Prostate gland (tissue), 2 donors: ENCODE measurements around the gene GRIK3. TPM values are rescaled to one million over a fixed set of nuclear protein-coding genes. Genes with fewer than 3 reads are reported as not detected.

Experiments used
- DNase-seq: peaks from one replicate; pipeline ENCODE4 v3.0.0-alpha.2; 2019; ENCODE audit warnings: low spot score
- H3K27ac ChIP-seq, 2 donors: fragments of 200-600 bp; sonication (generic); 2 replicates each; pipeline ENCODE4 v1.5.1; 2017 to 2019
- H3K27me3 ChIP-seq: fragments of 200-600 bp; sonication (generic); replicated peaks from 2 replicates; pipeline ENCODE4 v1.5.1; 2019; ENCODE audit not compliant: insufficient read depth
- H3K36me3 ChIP-seq, 2 donors: fragments of 200-600 bp; sonication (generic); 1 replicate in 1 of 2; 2 replicates in 1 of 2; pipeline versions ENCODE4 v1.5.1 to v1.8.1; 2017 to 2019
- H3K4me1 ChIP-seq: fragments of 200-600 bp; sonication (generic); replicated peaks from 2 replicates; pipeline ENCODE4 v1.5.1; 2019
- H3K4me3 ChIP-seq, 2 donors: fragments of 200-600 bp; sonication (generic); 2 replicates each; pipeline ENCODE4 v1.5.1; 2017 to 2019
- H3K9me3 ChIP-seq: fragments of 200-600 bp; sonication (generic); 2 replicates; pipeline ENCODE4 v1.5.1; 2017
- POLR2A ChIP-seq: fragments of 450-650 bp; IDR thresholded peaks from one replicate; pipeline ENCODE4 v1.6.1; 2016; ENCODE audit warnings: antibody characterized with exemption, mild to moderate bottlenecking
- POLR2AphosphoS5 ChIP-seq: sonication (generic); formaldehyde crosslinking; IDR thresholded peaks from one replicate; pipeline ENCODE4 v1.6.1; 2017; ENCODE audit warnings: antibody characterized with exemption
- WGBS: methylation state at CpG from one replicate; pipeline ENCODE4 v1.1.5; 2018; 5-methylcytosine and 5-hydroxymethylcytosine counted together
- intact Hi-C: fragments of 100-400 bp; cut with DNase I; formaldehyde crosslinking; loops from one replicate; pipeline ENCODE4 v1.14.2; 2022
- total RNA-seq, 2 donors: library from RNA; depleted of rRNA; stranded (reverse); fragments of >200 nt; gene quantifications; one replicate each; pipeline ENCODE4 v1.1.0, GENCODE V29; 2016
- TF ChIP-seq, protein P1 (sequence below), 4 experiments: fragments of 200-600 bp in 2 of 4; fragments of 450-650 bp in 2 of 4; sonication (generic) in 2 of 4; IDR thresholded peaks; 1 replicate in 3 of 4; 2 replicates in 1 of 4; pipeline ENCODE4 v1.5.1; 2016 to 2019; ENCODE audit warnings: antibody characterized with exemption in 4 of 4, mild to moderate bottlenecking in 2 of 4, moderate library complexity in 2 of 4

GRIK3 gene
- total RNA-seq, 2 donors from 2014 or later = 0.36 to 5.9 TPM

DNA sequence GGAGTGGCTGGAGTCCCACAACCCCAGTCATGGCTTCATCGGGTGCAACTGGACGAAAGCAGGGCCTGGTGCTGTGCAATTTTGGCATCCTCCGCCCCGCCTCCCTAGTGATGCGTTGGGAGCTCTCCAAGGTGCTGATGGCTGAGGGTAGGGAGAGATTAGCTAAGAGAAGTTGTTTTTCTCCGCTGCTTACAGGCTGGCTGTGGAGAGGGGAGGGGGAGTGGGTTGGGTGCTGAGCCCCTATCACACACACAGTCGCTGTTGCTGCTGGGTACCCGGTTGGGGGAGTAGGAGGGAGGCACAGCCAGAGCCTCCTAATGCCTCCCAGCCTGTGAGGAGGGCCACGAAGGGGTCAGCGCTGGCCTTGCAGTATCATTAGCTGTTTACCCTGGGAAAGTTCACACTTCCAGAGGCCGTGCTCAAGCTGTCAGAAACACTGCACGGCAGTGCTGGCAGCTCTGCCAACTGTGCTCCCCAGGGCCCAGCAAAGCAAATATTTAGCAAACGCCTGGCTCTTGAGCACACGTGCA, 110.0 kb downstream of the GRIK3 start:
- DNase-seq = peak; percentile 8
- H3K9me3 ChIP-seq = no peaks in the 10 kb centered on the region
- WGBS = 6% methylated on average over 14 of the region's 14 CpGs

DNA sequence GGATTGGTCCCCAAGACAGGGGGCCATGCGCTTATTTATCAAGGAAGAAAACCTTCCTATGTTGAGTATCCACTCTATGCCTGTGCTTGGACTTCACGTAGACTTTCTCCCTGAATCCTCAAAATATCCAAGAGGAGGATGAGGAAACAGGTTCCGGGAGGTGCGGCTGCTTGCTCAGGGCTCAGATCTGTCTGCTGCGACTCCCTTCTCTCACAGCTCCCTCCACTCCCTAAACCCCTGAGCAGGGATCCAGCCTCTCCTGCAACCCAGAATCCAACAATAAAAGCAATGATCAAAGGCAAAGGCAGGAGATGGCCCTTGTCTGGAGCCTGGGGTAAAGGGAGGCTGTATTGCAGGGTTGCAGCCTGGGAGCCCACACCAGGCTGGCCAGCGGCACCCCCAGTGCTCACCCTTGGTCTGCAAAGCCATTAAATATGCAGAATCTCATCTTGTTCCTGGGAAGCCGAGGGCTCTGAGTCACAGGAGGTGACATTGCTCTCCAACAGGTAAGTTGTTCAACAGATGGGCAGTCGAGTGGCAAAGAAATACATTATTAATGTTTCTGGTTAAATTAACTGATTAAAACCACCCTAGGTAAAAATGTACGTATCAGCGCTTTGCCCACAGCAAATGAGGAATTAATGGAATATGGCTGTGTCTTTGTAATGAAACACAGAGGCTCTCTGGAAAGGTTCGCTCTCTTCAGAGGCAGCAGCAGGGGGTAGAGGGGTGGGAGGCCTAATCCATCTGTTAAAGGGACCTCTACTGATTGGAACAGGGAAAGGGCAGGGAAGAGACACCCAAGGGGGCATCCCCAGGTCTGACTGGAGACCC, 111.5 kb downstream of the GRIK3 start:
- no peaks in the 10 kb centered on the region for H3K36me3 ChIP-seq
- H3K27me3 ChIP-seq = peaks cover 3% of the 10 kb centered on the region
- H3K27ac ChIP-seq = no peak overlapping the region
- no peak overlapping the region for H3K4me3 ChIP-seq
- intact Hi-C loops = no loop called here
- 42% methylated on average over 11 of the region's 11 CpGs for WGBS
- no peaks in the 10 kb centered on the region for H3K9me3 ChIP-seq
- DNase-seq = no peak
- TF ChIP-seq, protein P1, sequence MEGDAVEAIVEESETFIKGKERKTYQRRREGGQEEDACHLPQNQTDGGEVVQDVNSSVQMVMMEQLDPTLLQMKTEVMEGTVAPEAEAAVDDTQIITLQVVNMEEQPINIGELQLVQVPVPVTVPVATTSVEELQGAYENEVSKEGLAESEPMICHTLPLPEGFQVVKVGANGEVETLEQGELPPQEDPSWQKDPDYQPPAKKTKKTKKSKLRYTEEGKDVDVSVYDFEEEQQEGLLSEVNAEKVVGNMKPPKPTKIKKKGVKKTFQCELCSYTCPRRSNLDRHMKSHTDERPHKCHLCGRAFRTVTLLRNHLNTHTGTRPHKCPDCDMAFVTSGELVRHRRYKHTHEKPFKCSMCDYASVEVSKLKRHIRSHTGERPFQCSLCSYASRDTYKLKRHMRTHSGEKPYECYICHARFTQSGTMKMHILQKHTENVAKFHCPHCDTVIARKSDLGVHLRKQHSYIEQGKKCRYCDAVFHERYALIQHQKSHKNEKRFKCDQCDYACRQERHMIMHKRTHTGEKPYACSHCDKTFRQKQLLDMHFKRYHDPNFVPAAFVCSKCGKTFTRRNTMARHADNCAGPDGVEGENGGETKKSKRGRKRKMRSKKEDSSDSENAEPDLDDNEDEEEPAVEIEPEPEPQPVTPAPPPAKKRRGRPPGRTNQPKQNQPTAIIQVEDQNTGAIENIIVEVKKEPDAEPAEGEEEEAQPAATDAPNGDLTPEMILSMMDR (IDR thresholded peaks at IDR 0.05) = no peak
- H3K4me1 ChIP-seq = no peaks in the 10 kb centered on the region

More for the DNA sequence above, 110.0 kb downstream of the GRIK3 start:
- intact Hi-C loops = no loop called here
- Histone ChIP-seq H3K36me3 (no peaks in the 10 kb centered on the region), H3K27ac (no peak overlapping the region), H3K4me3 (no peak overlapping the region), H3K4me1 (no peaks in the 10 kb centered on the region), H3K27me3 (peaks cover 3% of the 10 kb centered on the region)
- TF ChIP-seq, protein P1 (IDR thresholded peaks at IDR 0.05) = no peak
- no peak for TF ChIP-seq POLR2A
- TF ChIP-seq POLR2AphosphoS5 = no peak

DNA sequence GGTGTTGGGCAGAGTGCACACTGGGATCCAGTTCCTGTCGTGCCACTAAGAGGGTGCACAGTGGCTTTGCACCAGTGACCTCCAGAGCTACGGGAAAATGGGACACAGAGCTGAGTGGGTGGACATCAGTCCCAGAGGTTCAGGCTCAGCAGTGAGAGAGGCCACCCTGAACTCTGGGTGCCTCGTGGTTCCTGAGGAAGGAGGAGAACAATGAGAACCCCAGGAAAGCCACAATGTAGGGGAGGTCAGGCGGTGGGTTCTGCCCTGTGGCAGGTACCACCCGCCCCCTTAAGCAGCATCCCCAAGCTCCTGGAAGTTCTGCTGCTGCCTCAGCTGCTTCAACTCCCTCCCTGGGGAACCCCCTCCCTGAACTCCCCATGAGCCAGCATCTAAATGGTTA, 112.2 kb downstream of the GRIK3 start:
- 55% methylated on average over 5 of the region's 5 CpGs for WGBS
- intact Hi-C loops = no loop called here
- no peak for TF ChIP-seq POLR2A
- TF ChIP-seq, protein P1 (IDR thresholded peaks at IDR 0.05) = no peak
- no peak for TF ChIP-seq POLR2AphosphoS5

DNA sequence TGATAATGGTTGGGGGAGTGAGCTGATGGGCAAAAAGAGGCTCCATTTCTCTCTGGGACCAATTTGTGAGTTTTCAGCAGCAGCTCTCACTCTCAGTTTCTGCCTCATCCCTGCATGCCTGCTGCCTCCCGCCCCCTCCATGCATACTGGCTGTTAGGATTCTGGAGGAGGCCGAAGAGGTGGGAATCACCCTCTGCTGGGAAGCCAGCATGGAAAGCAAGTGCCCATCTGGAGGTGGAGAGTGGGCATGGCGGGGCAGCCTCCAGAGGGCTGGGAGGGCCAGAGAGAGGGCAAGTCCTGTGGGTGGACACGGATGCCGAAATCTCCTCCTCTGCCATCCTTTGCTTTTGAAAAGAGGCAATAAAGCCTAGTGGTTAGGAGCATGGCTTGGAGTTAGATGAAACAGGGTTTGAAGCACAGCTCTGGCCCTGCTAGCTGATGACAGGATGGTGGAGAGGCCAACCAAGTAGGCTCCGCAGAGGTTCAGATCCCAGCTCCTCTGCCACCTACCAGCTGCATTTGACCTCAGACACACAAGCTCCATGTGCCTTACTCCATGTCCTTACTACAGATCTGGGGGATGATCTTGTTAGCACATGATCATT, 113.4 kb downstream of the GRIK3 start:
- DNase-seq = no peak
- WGBS = 72% methylated on average over 6 of the region's 6 CpGs

More for the DNA sequence above, 112.2 kb downstream of the GRIK3 start:
- Histone ChIP-seq H3K9me3 (no peaks in the 10 kb centered on the region), H3K36me3 (no peaks in the 10 kb centered on the region), H3K4me3 (no peak overlapping the region), H3K4me1 (no peaks in the 10 kb centered on the region), H3K27ac (no peak overlapping the region), H3K27me3 (peaks cover 3% of the 10 kb centered on the region)
- DNase-seq = no peak

More for the DNA sequence above, 113.4 kb downstream of the GRIK3 start:
- Histone ChIP-seq H3K9me3 (no peaks in the 10 kb centered on the region), H3K36me3 (no peaks in the 10 kb centered on the region), H3K4me3 (no peak overlapping the region), H3K4me1 (no peaks in the 10 kb centered on the region), H3K27ac (no peak overlapping the region), H3K27me3 (peaks cover 3% of the 10 kb centered on the region)
- TF ChIP-seq POLR2A (no peak), POLR2AphosphoS5 (no peak)
- TF ChIP-seq, protein P1 (IDR thresholded peaks at IDR 0.05) = no peak
- intact Hi-C loops = no loop called here
